WTC11 (cell line): Measurements from ENCODE around the gene FBLN5. TPM values are rescaled to one million over a fixed set of nuclear protein-coding genes. Genes with fewer than 3 reads are reported as not detected.

Experiments used
- ATAC-seq: fragments of 200-7000 bp; cut with Tn5 transposase; 2 replicates; pipeline ENCODE4 v1.10.0; 2021; ENCODE audit warnings: mild to moderate bottlenecking, moderate library complexity
- CTCF ChIA-PET: fragments of 300-600 bp; sonication (Branson Sonifier 250); formaldehyde crosslinking; loops from one replicate; lab custom pipeline; 2021; ENCODE audit warnings: antibody characterized with exemption; lab: Charles Lee
- POLR2A ChIA-PET: fragments of 350-600 bp; sonication (Branson Sonifier 250); formaldehyde crosslinking; loops from one replicate; lab custom pipeline; 2021; ENCODE audit warnings: antibody characterized with exemption; lab: Charles Lee
- DNase-seq: peaks from one replicate; pipeline ENCODE4 v3.0.0; 2021; ENCODE audit warnings: low spot score
- H3K27ac Mint-ChIP-seq: 2 replicates; pipeline ENCODE4 v1.8.0; 2021; ENCODE audit warnings: mixed read lengths
- H3K27me3 Mint-ChIP-seq: 2 replicates; pipeline ENCODE4 v1.8.0; 2021; ENCODE audit warnings: low read depth, mild to moderate bottlenecking, moderate library complexity, mixed read lengths
- H3K36me3 Mint-ChIP-seq: 2 replicates; pipeline ENCODE4 v1.8.0; 2021; ENCODE audit warnings: mixed read lengths
- H3K4me1 Mint-ChIP-seq: 2 replicates; pipeline ENCODE4 v1.8.0; 2022; ENCODE audit warnings: mixed read lengths
- H3K4me3 Mint-ChIP-seq: 2 replicates; pipeline ENCODE4 v1.8.0; 2021; ENCODE audit warnings: mild to moderate bottlenecking, moderate library complexity, mixed read lengths
- H3K9me3 Mint-ChIP-seq: 2 replicates; pipeline ENCODE4 v1.8.0; 2021; ENCODE audit warnings: mixed read lengths
- CREB1 ChIP-seq: sonication (generic); formaldehyde crosslinking; IDR thresholded peaks from 2 replicates; pipeline ENCODE4 v1.8.0; 2023; ENCODE audit warnings: mild to moderate bottlenecking, missing genetic modification reagents
- CREM ChIP-seq: sonication (generic); formaldehyde crosslinking; IDR thresholded peaks from 2 replicates; pipeline ENCODE4 v1.8.1; 2022; ENCODE audit warnings: mild to moderate bottlenecking, missing genetic modification reagents, moderate library complexity
- EMX1 ChIP-seq: fragments of 250-450 bp; sonication (Bioruptor Pico); IDR thresholded peaks from 2 replicates; pipeline ENCODE4 v1.8.0; 2021; ENCODE audit warnings: mild to moderate bottlenecking
- ESRRA ChIP-seq: sonication (generic); formaldehyde crosslinking; IDR thresholded peaks from 2 replicates; pipeline ENCODE4 v1.8.1; 2022; ENCODE audit warnings: mild to moderate bottlenecking, missing genetic modification reagents, borderline replicate concordance
- FOXJ3 ChIP-seq: sonication (generic); formaldehyde crosslinking; IDR thresholded peaks from 2 replicates; pipeline ENCODE4 v1.9.0; 2021; ENCODE audit warnings: missing genetic modification reagents, mild to moderate bottlenecking, borderline replicate concordance
- FOXP1 ChIP-seq: sonication (generic); formaldehyde crosslinking; IDR thresholded peaks from 2 replicates; pipeline ENCODE4 v1.8.0; 2022; ENCODE audit warnings: missing genetic modification reagents, mild to moderate bottlenecking, moderate library complexity, borderline replicate concordance
- GABPB1 ChIP-seq: sonication (generic); formaldehyde crosslinking; IDR thresholded peaks from 2 replicates; pipeline ENCODE4 v1.8.1; 2023; ENCODE audit warnings: mild to moderate bottlenecking, missing genetic modification reagents
- HMGA2 ChIP-seq: fragments of 250-450 bp; sonication (Bioruptor Pico); IDR thresholded peaks from 2 replicates; pipeline ENCODE4 v1.4.0; 2021; ENCODE audit warnings: mild to moderate bottlenecking, moderate library complexity
- MXD4 ChIP-seq: fragments of 250-450 bp; sonication (Bioruptor Pico); IDR thresholded peaks from 2 replicates; pipeline ENCODE4 v1.8.0; 2021; ENCODE audit warnings: mild to moderate bottlenecking, moderate library complexity, borderline replicate concordance
- NR3C1 ChIP-seq: sonication (generic); formaldehyde crosslinking; conservative IDR thresholded peaks from 2 replicates; pipeline ENCODE4 v1.8.1; 2023; ENCODE audit warnings: low read depth, mild to moderate bottlenecking, missing genetic modification reagents
- SMAD4 ChIP-seq: sonication (generic); formaldehyde crosslinking; IDR thresholded peaks from 2 replicates; pipeline ENCODE4 v1.8.0; 2022; ENCODE audit warnings: mild to moderate bottlenecking, missing genetic modification reagents
- SOX15 ChIP-seq: fragments of 250-450 bp; sonication (Bioruptor Pico); IDR thresholded peaks from 2 replicates; pipeline ENCODE4 v1.9.0; 2021; ENCODE audit warnings: mild to moderate bottlenecking
- TCF7 ChIP-seq: sonication (generic); formaldehyde crosslinking; IDR thresholded peaks from 2 replicates; pipeline ENCODE4 v1.8.0; 2022; ENCODE audit warnings: mild to moderate bottlenecking, low read depth, missing genetic modification reagents, moderate library complexity
- TEAD1 ChIP-seq: sonication (generic); formaldehyde crosslinking; IDR thresholded peaks from 2 replicates; pipeline ENCODE4 v1.8.0; 2022; ENCODE audit warnings: mild to moderate bottlenecking, missing genetic modification reagents
- TEAD4 ChIP-seq: sonication (generic); formaldehyde crosslinking; IDR thresholded peaks from 2 replicates; pipeline ENCODE4 v1.8.0; 2022; ENCODE audit warnings: mild to moderate bottlenecking, missing genetic modification reagents
- ZNF219 ChIP-seq: sonication (generic); formaldehyde crosslinking; IDR thresholded peaks from 2 replicates; pipeline ENCODE4 v1.8.0; 2023; ENCODE audit warnings: missing genetic modification reagents, mild to moderate bottlenecking, borderline replicate concordance
- ZNF416 ChIP-seq: fragments of 250-450 bp; sonication (Bioruptor Pico); IDR thresholded peaks from 2 replicates; pipeline ENCODE4 v1.9.0; 2021; ENCODE audit warnings: mild to moderate bottlenecking, inconsistent platforms
- ZNF671 ChIP-seq: fragments of 250-450 bp; sonication (Bioruptor Pico); IDR thresholded peaks from 2 replicates; pipeline ENCODE4 v1.8.0; 2021; ENCODE audit warnings: mild to moderate bottlenecking
- total RNA-seq: library from RNA; stranded (reverse); gene quantifications from 3 replicates; pipeline ENCODE4 v1.2.3, GENCODE V29; 2021
- TF ChIP-seq, protein P1 (sequence below): sonication (generic); formaldehyde crosslinking; conservative IDR thresholded peaks from 2 replicates; pipeline ENCODE4 v1.8.1; 2023; ENCODE audit warnings: mild to moderate bottlenecking, low read depth, missing genetic modification reagents, moderate library complexity
- TF ChIP-seq, protein P2 (sequence below): fragments of 250-450 bp; sonication (Bioruptor Pico); conservative IDR thresholded peaks from 2 replicates; pipeline ENCODE4 v1.9.0; 2021; ENCODE audit warnings: mild to moderate bottlenecking
- TF ChIP-seq, protein P3 (sequence below): sonication (generic); formaldehyde crosslinking; IDR thresholded peaks from 2 replicates; pipeline ENCODE4 v1.8.0; 2022; ENCODE audit warnings: mild to moderate bottlenecking, missing genetic modification reagents
- TF ChIP-seq, protein P4 (sequence below): sonication (generic); formaldehyde crosslinking; IDR thresholded peaks from 2 replicates; pipeline ENCODE4 v1.8.0; 2023; ENCODE audit warnings: mild to moderate bottlenecking, missing genetic modification reagents
- TF ChIP-seq, protein P5 (sequence below): fragments of 250-450 bp; sonication (Bioruptor Pico); IDR thresholded peaks from 2 replicates; pipeline ENCODE4 v1.8.0; 2021; ENCODE audit warnings: mild to moderate bottlenecking
- TF ChIP-seq, protein P6 (sequence below): sonication (generic); formaldehyde crosslinking; IDR thresholded peaks from 2 replicates; pipeline ENCODE4 v1.8.1; 2023; ENCODE audit warnings: mild to moderate bottlenecking, missing genetic modification reagents, moderate library complexity

Gene FBLN5
- total RNA-seq, 1 experiment from 2014 or later, result 4.0 TPM

DNA sequence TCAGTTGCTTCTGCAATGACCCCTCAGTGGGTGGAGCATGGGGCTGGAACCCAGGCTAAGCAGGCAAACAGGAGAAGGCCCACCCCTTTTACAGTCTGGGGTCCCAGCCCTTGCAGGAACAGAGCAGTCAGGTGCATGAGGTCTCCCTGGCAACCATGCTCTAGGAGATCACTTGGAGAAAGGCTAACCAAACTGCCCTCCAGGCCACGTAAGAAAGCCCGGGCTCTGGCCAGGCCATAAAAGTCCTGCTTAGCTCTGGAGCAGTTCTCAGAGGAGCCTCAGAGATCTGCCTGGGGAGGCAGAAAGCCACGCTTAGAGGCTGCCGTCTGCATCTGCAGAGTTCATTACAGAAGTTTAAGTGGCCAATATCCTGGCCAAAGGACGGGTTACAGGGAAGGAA lies 65.1 kb downstream of the FBLN5 start (continued):
- TF ChIP-seq, protein P1, sequence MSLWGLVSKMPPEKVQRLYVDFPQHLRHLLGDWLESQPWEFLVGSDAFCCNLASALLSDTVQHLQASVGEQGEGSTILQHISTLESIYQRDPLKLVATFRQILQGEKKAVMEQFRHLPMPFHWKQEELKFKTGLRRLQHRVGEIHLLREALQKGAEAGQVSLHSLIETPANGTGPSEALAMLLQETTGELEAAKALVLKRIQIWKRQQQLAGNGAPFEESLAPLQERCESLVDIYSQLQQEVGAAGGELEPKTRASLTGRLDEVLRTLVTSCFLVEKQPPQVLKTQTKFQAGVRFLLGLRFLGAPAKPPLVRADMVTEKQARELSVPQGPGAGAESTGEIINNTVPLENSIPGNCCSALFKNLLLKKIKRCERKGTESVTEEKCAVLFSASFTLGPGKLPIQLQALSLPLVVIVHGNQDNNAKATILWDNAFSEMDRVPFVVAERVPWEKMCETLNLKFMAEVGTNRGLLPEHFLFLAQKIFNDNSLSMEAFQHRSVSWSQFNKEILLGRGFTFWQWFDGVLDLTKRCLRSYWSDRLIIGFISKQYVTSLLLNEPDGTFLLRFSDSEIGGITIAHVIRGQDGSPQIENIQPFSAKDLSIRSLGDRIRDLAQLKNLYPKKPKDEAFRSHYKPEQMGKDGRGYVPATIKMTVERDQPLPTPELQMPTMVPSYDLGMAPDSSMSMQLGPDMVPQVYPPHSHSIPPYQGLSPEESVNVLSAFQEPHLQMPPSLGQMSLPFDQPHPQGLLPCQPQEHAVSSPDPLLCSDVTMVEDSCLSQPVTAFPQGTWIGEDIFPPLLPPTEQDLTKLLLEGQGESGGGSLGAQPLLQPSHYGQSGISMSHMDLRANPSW (CRISPR knock-in tag), result no peak
- TF ChIP-seq, protein P2, sequence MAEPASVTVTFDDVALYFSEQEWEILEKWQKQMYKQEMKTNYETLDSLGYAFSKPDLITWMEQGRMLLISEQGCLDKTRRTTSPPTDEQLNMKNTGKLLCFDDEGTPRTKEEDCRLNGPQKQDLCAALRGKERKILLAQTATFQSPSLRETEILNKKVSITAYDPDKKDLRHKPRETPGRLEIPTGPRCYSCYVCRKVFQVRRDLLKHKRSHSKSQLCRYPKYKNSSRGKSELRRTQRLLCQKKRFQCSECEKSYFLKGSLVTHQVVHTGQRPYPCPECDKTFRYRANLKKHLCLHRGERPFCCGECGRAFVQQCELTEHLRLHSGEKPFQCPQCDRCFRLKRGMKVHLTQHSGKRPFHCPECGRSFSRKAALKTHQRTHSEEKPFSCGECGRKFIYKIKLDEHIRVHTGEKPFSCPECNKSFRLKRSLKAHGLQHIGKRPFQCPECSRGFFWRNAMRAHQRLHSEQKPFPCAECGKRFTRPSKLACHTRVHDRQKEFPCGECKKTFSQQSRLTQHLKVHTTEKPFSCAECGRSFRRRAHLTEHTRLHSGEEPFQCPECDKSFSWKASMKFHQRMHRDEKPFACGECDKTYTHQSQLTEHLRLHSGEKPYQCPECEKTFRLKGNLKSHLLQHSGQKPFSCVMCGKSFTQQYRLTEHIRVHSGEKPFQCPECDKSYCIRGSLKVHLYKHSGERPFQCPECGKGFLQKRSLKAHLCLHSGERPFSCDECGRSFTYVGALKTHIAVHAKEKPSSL (CRISPR knock-in tag), result no peak
- TF ChIP-seq TEAD4 (CRISPR knock-in tag) (no peak), SOX15 (no peak), ZNF416 (CRISPR knock-in tag) (no peak), HMGA2 (no peak), ZNF219 (no peak), GABPB1 (CRISPR knock-in tag) (no peak), ESRRA (no peak), SMAD4 (no peak)
- TF ChIP-seq, protein P3, sequence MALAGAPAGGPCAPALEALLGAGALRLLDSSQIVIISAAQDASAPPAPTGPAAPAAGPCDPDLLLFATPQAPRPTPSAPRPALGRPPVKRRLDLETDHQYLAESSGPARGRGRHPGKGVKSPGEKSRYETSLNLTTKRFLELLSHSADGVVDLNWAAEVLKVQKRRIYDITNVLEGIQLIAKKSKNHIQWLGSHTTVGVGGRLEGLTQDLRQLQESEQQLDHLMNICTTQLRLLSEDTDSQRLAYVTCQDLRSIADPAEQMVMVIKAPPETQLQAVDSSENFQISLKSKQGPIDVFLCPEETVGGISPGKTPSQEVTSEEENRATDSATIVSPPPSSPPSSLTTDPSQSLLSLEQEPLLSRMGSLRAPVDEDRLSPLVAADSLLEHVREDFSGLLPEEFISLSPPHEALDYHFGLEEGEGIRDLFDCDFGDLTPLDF (CRISPR knock-in tag), result no peak
- TF ChIP-seq, protein P4, sequence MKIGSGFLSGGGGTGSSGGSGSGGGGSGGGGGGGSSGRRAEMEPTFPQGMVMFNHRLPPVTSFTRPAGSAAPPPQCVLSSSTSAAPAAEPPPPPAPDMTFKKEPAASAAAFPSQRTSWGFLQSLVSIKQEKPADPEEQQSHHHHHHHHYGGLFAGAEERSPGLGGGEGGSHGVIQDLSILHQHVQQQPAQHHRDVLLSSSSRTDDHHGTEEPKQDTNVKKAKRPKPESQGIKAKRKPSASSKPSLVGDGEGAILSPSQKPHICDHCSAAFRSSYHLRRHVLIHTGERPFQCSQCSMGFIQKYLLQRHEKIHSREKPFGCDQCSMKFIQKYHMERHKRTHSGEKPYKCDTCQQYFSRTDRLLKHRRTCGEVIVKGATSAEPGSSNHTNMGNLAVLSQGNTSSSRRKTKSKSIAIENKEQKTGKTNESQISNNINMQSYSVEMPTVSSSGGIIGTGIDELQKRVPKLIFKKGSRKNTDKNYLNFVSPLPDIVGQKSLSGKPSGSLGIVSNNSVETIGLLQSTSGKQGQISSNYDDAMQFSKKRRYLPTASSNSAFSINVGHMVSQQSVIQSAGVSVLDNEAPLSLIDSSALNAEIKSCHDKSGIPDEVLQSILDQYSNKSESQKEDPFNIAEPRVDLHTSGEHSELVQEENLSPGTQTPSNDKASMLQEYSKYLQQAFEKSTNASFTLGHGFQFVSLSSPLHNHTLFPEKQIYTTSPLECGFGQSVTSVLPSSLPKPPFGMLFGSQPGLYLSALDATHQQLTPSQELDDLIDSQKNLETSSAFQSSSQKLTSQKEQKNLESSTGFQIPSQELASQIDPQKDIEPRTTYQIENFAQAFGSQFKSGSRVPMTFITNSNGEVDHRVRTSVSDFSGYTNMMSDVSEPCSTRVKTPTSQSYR, result no peak
- TF ChIP-seq, all 79 proteins: peak for 0

DNA sequence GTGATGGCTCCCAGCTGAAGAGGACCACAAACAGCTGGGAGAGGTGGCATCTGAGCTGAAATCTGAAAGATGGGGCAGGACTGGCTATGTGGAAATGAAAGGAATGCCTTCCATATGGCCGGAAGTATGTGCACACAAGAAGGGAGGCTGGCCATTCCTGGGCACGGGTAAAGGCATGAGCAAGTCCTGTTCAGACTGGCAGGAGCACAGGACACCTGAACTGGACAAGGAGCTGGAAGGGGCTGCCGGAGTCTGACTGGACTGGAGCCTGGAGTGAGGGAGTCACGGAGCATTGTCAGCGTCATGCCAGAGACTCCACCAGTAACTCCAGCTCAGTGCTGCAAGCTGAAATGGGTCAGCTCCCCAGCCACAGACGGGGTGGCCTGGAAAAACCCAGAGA lies 68.3 kb downstream of the FBLN5 start:
- H3K36me3 Mint-ChIP-seq, result no peaks in the 10 kb centered on the region
- POLR2A ChIA-PET, result no interaction called here

More for the DNA sequence above, 68.3 kb downstream of the FBLN5 start:
- no peak overlapping the region for H3K4me3 Mint-ChIP-seq
- H3K4me1 Mint-ChIP-seq, result no peaks in the 10 kb centered on the region
- DNase-seq, result no peak
- no peak overlapping the region for H3K27ac Mint-ChIP-seq
- H3K9me3 Mint-ChIP-seq, result no peaks in the 10 kb centered on the region
- CTCF ChIA-PET, result interaction anchor here (0.6 to 1.7 kb wide), 5 partner anchors 13 to 331 kb away, joined by 3 to 8 read pairs (median 5); no protein-coding TSS in a partner anchor
- no peaks in the 10 kb centered on the region for H3K27me3 Mint-ChIP-seq
- TF ChIP-seq, protein P5, sequence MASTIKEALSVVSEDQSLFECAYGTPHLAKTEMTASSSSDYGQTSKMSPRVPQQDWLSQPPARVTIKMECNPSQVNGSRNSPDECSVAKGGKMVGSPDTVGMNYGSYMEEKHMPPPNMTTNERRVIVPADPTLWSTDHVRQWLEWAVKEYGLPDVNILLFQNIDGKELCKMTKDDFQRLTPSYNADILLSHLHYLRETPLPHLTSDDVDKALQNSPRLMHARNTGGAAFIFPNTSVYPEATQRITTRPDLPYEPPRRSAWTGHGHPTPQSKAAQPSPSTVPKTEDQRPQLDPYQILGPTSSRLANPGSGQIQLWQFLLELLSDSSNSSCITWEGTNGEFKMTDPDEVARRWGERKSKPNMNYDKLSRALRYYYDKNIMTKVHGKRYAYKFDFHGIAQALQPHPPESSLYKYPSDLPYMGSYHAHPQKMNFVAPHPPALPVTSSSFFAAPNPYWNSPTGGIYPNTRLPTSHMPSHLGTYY (CRISPR knock-in tag), result no peak
- TF ChIP-seq EMX1 (CRISPR knock-in tag) (no peak), CREB1 (CRISPR knock-in tag) (no peak), FOXJ3 (CRISPR knock-in tag) (no peak), TCF7 (CRISPR knock-in tag) (no peak), CREM (CRISPR knock-in tag) (no peak), MXD4 (CRISPR knock-in tag) (no peak), NR3C1 (no peak), FOXP1 (CRISPR knock-in tag) (no peak), TEAD1 (CRISPR knock-in tag) (no peak), ZNF671 (CRISPR knock-in tag) (no peak)
- TF ChIP-seq, protein P6, sequence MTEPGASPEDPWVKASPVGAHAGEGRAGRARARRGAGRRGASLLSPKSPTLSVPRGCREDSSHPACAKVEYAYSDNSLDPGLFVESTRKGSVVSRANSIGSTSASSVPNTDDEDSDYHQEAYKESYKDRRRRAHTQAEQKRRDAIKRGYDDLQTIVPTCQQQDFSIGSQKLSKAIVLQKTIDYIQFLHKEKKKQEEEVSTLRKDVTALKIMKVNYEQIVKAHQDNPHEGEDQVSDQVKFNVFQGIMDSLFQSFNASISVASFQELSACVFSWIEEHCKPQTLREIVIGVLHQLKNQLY (CRISPR knock-in tag), result no peak
- no peak for ATAC-seq
